GM12872 (cell line): ENCODE measurements around the gene TXNL4B.

Experiments
- TF ChIP-seq, protein P1 (sequence below): IDR thresholded peaks from 3 replicates; pipeline ENCODE4 v1.5.1; 2011; ENCODE audit warnings: low read depth, mild to moderate bottlenecking, low read length, moderate library complexity; ENCODE audit not compliant: insufficient read depth

TXNL4B gene

DNA sequence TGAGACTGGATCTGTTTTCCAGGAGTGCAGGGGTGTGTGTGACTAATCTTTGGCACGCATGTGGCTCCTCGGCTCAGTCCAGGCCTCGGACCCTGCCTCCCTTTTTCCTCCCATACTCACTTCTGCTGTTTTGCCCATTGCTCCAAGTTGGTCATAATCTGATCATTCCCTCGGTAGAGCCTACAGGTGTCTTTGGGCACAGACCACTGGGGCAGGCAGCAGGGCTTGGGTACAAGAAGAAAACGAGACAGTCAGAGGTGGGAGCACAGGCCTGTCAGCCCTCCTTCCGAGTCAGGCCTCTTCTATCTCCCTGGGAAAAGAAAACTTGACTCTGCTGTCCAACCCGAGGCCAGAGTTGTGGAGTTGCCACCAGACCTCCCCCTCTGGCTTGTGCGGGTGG, 30.0 kb upstream of the TXNL4B start:
- TF ChIP-seq, protein P1, sequence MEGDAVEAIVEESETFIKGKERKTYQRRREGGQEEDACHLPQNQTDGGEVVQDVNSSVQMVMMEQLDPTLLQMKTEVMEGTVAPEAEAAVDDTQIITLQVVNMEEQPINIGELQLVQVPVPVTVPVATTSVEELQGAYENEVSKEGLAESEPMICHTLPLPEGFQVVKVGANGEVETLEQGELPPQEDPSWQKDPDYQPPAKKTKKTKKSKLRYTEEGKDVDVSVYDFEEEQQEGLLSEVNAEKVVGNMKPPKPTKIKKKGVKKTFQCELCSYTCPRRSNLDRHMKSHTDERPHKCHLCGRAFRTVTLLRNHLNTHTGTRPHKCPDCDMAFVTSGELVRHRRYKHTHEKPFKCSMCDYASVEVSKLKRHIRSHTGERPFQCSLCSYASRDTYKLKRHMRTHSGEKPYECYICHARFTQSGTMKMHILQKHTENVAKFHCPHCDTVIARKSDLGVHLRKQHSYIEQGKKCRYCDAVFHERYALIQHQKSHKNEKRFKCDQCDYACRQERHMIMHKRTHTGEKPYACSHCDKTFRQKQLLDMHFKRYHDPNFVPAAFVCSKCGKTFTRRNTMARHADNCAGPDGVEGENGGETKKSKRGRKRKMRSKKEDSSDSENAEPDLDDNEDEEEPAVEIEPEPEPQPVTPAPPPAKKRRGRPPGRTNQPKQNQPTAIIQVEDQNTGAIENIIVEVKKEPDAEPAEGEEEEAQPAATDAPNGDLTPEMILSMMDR = no peak

GRCh38 chr16:72122916-72123315, 29.5 kb upstream of the TXNL4B start:
- TF ChIP-seq, protein P1 = no peak

DNA sequence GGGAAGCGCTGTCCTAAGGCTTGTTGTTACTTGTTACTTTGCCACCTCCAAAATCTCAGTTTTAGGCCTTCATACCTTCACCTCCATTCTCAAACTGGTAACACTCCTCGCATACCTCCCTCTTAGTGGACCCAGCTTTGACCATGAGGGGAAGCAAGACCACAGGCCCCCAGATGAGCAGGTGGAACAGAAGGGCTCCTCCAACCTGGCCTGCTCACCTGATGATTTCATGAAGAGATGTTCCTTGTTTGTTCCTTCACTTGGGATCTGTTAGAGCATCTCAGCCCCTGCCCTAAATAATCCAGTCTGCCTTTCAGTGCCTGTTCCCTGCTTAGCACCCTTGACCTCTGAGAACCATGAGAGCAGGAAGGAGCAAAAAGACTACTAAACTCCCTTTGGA, 28.9 kb upstream of the TXNL4B start:
- TF ChIP-seq, protein P1 = no peak

- TF ChIP-seq, protein P1 = no peak
Observed at GRCh38 chr16:72120026-72120425, 26.6 kb upstream of the TXNL4B start.

DNA sequence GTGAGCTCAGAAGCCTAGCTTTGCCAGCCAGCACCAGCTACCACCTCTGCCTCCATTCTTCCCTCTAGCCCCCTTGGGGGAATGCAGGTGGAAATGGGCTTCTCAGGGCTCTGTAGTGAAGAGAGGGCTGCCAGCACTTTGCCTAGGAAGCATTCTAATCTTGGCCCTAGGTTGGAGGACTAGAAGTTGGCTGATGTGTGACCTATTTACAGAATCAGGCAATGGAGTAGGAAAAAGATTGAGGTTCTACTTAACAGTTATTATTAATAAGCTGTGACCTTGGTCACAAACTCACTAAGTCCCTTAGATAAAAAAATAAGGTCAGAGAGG, 20.2 kb upstream of the TXNL4B start:
- TF ChIP-seq, protein P1 = no peak

GRCh38 chr16:72112906-72113615, 19.6 kb upstream of the TXNL4B start:
- TF ChIP-seq, protein P1 = no peak

DNA sequence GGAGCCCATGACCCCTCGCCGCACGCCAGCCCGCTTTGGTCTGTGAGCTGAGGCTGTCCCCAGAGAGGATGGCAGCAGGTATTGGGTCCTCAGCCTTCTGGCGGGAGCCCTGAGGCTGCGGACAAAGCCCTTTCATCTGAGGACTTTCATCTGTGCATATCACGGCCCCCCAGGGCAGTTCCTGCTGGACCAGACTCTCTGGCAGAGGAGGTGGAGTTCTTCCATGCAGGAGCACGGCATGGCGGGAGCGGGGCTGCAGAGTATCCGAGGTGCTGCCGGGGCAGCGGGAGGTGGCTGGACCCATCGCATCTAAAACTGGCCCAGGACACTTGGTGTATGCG, 19.0 kb upstream of the TXNL4B start:
- TF ChIP-seq, protein P1 = no peak
